Measurements from ENCODE around the gene TMEM203. TPM values are rescaled to one million over a fixed set of nuclear protein-coding genes. Genes with fewer than 3 reads are reported as not detected.

Gene TMEM203
- polyA plus RNA-seq, 1 donor (not counting 4 experiments of a cell fraction or from before 2014, with no cell fraction given), result 29.2 TPM

DNA sequence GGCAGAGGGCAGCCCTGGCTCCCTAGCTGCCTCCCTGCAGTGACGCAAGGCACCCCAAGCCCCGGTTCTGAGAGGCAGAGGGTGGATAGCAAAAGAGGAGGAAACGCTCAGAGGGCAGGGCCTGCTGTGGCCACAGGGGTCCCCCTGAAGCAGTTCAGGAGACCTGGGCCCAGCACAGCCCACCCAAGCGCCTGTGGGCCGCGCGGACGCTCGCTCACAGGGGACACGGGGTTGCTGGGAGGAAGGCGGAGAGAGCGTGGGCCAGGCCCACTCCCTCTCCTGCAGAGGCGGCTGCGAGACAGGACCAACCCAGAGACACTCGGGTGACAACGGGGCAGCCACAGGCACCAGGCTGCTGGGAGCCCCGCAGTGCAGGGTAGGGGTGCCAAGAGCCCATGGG lies 25.7 kb downstream of the TMEM203 start:
- Histone ChIP-seq H3K4me1 (ENCODE audit: control insufficient read depth, extremely low read depth, insufficient read depth, low read length) (no peaks in the 10 kb centered on the region), H3K9me3 (ENCODE audit: control insufficient read depth, low read depth, low read length) (no peaks in the 10 kb centered on the region), H4K20me1 (ENCODE audit: control insufficient read depth, extremely low read depth, insufficient read depth, low read length) (peaks cover 5% of the 10 kb centered on the region), H3K9ac (ENCODE audit: control insufficient read depth, extremely low read depth, insufficient read depth, low read length) (no peak overlapping the region), H3K79me2 (ENCODE audit: control insufficient read depth, insufficient read depth, low read length) (no peaks in the 10 kb centered on the region), H2AFZ (ENCODE audit: control insufficient read depth, low read length) (no peak overlapping the region), H3K27me3 (ENCODE audit: control insufficient read depth, extremely low read depth, insufficient read depth, low read length) (peaks cover 9% of the 10 kb centered on the region), H3K4me3 (ENCODE audit: control insufficient read depth in 2 of 3, extremely low read depth in 1 of 3, insufficient read depth in 2 of 3, low read depth in 1 of 3, low read length in 3 of 3) (no peak overlapping the region), H3K27ac (ENCODE audit: control insufficient read depth, insufficient read depth, low read length) (no peak overlapping the region), H3K4me2 (ENCODE audit: control insufficient read depth, extremely low read depth, insufficient read depth, low read depth, low read length) (no peak overlapping the region), H3K36me3 (ENCODE audit: control insufficient read depth in 2 of 2, extremely low read depth in 1 of 2, insufficient read depth in 2 of 2, low read length in 2 of 2) (peaks cover 14 to 17% of the 10 kb centered on the region in 2 experiments), H3K9me1 (ENCODE audit: control insufficient read depth, extremely low read depth, insufficient read depth, low read length) (no peaks in the 10 kb centered on the region)
- FAIRE-seq, result no peak
- TF ChIP-seq, protein P1, sequence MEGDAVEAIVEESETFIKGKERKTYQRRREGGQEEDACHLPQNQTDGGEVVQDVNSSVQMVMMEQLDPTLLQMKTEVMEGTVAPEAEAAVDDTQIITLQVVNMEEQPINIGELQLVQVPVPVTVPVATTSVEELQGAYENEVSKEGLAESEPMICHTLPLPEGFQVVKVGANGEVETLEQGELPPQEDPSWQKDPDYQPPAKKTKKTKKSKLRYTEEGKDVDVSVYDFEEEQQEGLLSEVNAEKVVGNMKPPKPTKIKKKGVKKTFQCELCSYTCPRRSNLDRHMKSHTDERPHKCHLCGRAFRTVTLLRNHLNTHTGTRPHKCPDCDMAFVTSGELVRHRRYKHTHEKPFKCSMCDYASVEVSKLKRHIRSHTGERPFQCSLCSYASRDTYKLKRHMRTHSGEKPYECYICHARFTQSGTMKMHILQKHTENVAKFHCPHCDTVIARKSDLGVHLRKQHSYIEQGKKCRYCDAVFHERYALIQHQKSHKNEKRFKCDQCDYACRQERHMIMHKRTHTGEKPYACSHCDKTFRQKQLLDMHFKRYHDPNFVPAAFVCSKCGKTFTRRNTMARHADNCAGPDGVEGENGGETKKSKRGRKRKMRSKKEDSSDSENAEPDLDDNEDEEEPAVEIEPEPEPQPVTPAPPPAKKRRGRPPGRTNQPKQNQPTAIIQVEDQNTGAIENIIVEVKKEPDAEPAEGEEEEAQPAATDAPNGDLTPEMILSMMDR (optimal IDR thresholded peaks at IDR 0.05 in 1 of 3, IDR thresholded peaks at IDR 0.05 in 1 of 3, conservative IDR thresholded peaks at IDR 0.05 in 1 of 3; ENCODE audit: extremely low read depth in 1 of 3, insufficient read depth in 2 of 3, low read length in 3 of 3), result no peak
- no peak for TF ChIP-seq EZH2 (IDR thresholded peaks at IDR 0.05; ENCODE audit: low read length)
- dilution Hi-C loops (cut with MboI; ENCODE audit: extremely low pct_ligation_motif_present, low sequenced_read_pairs), result no loop called here
- no peak for DNase-seq (ENCODE audit: low read depth, low spot score)

DNA sequence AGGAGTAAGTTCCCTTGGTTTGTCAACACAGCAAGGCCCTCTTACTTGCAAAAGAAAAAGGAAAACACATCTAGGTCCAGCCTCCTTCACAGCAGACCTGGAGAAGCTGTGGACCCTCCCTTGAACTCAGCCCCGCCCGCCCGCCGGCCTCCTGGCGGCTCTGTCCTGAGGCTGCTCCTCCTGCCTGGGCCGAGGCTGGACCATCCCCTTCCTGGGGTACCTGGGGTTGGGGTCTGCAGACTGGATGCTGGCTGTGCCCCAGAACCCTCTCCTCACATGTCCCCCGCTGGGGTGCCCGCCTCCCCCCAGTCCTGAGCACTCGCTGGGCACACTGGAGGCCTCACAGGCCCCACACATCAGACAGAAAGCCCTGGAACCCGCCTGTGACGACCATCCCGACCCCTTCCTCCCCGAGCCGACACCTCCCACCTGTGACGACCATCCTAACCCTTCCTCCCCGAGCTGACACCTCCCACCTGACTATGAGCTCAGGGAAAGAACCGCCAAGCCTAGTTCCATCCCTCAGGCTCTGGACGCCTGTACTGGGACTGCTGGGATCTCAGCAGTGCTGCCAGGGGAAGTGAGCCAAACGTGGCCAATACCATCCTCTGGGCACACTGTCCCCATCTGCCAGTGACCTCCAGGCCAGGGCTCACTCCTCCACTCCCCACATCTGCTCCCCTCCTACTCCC lies 26.4 kb downstream of the TMEM203 start:
- Histone ChIP-seq H3K9me1 (ENCODE audit: control insufficient read depth, extremely low read depth, insufficient read depth, low read length) (no peaks in the 10 kb centered on the region), H3K9me3 (ENCODE audit: control insufficient read depth, low read depth, low read length) (no peaks in the 10 kb centered on the region), H3K27me3 (ENCODE audit: control insufficient read depth, extremely low read depth, insufficient read depth, low read length) (peaks cover 15% of the 10 kb centered on the region), H4K20me1 (ENCODE audit: control insufficient read depth, extremely low read depth, insufficient read depth, low read length) (peaks cover 9% of the 10 kb centered on the region), H3K4me3 (ENCODE audit: control insufficient read depth in 2 of 3, extremely low read depth in 1 of 3, insufficient read depth in 2 of 3, low read depth in 1 of 3, low read length in 3 of 3) (no peak overlapping the region), H3K79me2 (ENCODE audit: control insufficient read depth, insufficient read depth, low read length) (no peaks in the 10 kb centered on the region), H2AFZ (ENCODE audit: control insufficient read depth, low read length) (no peak overlapping the region), H3K4me2 (ENCODE audit: control insufficient read depth, extremely low read depth, insufficient read depth, low read depth, low read length) (no peak overlapping the region), H3K36me3 (ENCODE audit: control insufficient read depth in 2 of 2, extremely low read depth in 1 of 2, insufficient read depth in 2 of 2, low read length in 2 of 2) (peaks cover 12 to 17% of the 10 kb centered on the region in 2 experiments), H3K9ac (ENCODE audit: control insufficient read depth, extremely low read depth, insufficient read depth, low read length) (no peak overlapping the region), H3K27ac (ENCODE audit: control insufficient read depth, insufficient read depth, low read length) (no peak overlapping the region), H3K4me1 (ENCODE audit: control insufficient read depth, extremely low read depth, insufficient read depth, low read length) (no peaks in the 10 kb centered on the region)
- dilution Hi-C loops (cut with MboI; ENCODE audit: extremely low pct_ligation_motif_present, low sequenced_read_pairs), result no loop called here
- DNase-seq (ENCODE audit: low read depth, low spot score), result no peak
- TF ChIP-seq, protein P1 (optimal IDR thresholded peaks at IDR 0.05 in 1 of 3, IDR thresholded peaks at IDR 0.05 in 1 of 3, conservative IDR thresholded peaks at IDR 0.05 in 1 of 3; ENCODE audit: extremely low read depth in 1 of 3, insufficient read depth in 2 of 3, low read length in 3 of 3), result no peak
- TF ChIP-seq EZH2 (IDR thresholded peaks at IDR 0.05; ENCODE audit: low read length), result no peak
- no peak for FAIRE-seq

Data from keratinocyte (primary cell).